Gastrocnemius medialis (tissue), 4 donors: Measurements from ENCODE around the gene CHCHD4. TPM values are rescaled to one million over a fixed set of nuclear protein-coding genes. Genes with fewer than 3 reads are reported as not detected.

Experiments used
- ATAC-seq, 2 donors: fragments of 150-250 bp; one replicate each; pipeline ENCODE4 v1.9.1; 2016
- DNase-seq, 2 donors: peaks; one replicate each; pipeline ENCODE4 v3.0.0-alpha.2; 2019
- H3K27ac ChIP-seq, 4 donors: fragments of 200-600 bp; sonication (generic); 1 replicate in 1 of 4; 2 replicates in 3 of 4; pipeline ENCODE4 v1.5.1; 2016 to 2018; ENCODE audit warnings: mild to moderate bottlenecking in 2 of 4, moderate library complexity in 1 of 4
- H3K27me3 ChIP-seq, 3 donors: fragments of 200-600 bp; sonication (generic) in 2 of 3; 1 replicate in 1 of 3; 2 replicates in 2 of 3; pipeline versions ENCODE4 v1.5.1 to v1.6.0; 2016 to 2019; ENCODE audit warnings: mild to moderate bottlenecking in 1 of 3, moderate library complexity in 1 of 3
- H3K36me3 ChIP-seq, 2 donors: fragments of 200-600 bp; sonication (generic) in 1 of 2; one replicate each; pipeline ENCODE4 v1.5.1; 2017 to 2018
- H3K4me1 ChIP-seq, 2 donors: fragments of 200-600 bp; sonication (generic) in 1 of 2; one replicate each; pipeline ENCODE4 v1.5.1; 2016 to 2017; ENCODE audit warnings: mild to moderate bottlenecking in 2 of 2
- H3K4me3 ChIP-seq, 4 donors: fragments of 200-600 bp; sonication (generic) in 3 of 4; 1 replicate in 1 of 4; 2 replicates in 3 of 4; pipeline ENCODE4 v1.5.1; 2016 to 2019; ENCODE audit warnings: mild to moderate bottlenecking in 2 of 4
- H3K9me3 ChIP-seq, 3 donors: fragments of 200-600 bp; sonication (generic) in 2 of 3; 1 replicate in 1 of 3; 2 replicates in 2 of 3; pipeline ENCODE4 v1.5.1; 2016 to 2019
- POLR2A ChIP-seq, 2 donors: fragments of 450-650 bp; IDR thresholded peaks; one replicate each; pipeline ENCODE4 v1.6.1; 2017; ENCODE audit warnings: antibody characterized with exemption in 2 of 2, mild to moderate bottlenecking in 2 of 2, moderate library complexity in 2 of 2
- in situ Hi-C, 4 donors: fragments of 200-750 bp; cut with MboI; loops; one replicate each; pipeline versions ENCODE4 v1.15.0 to v1.8.0; 2017; ENCODE audit warnings: low sequenced_read_pairs in 4 of 4
- intact Hi-C: fragments of 100-400 bp; cut with DNase I; formaldehyde crosslinking; loops from one replicate; pipeline ENCODE4 v1.15.1; 2023; ENCODE audit warnings: low total_unique reads
- total RNA-seq, 4 donors: library from RNA; depleted of rRNA; stranded (reverse); fragments of >200 nt; gene quantifications; one replicate each; pipeline versions ENCODE4 v1.1.0 to v1.2.3, GENCODE V29; 2016
- TF ChIP-seq, protein P1 (sequence below), 5 experiments: fragments of 450-650 bp in 3 of 5; fragments of 200-600 bp in 2 of 5; sonication (generic) in 2 of 5; IDR thresholded peaks in 4 of 5; conservative IDR thresholded peaks in 1 of 5; 1 replicate in 4 of 5; 2 replicates in 1 of 5; pipeline ENCODE4 v1.5.1; 2016 to 2019; ENCODE audit warnings: antibody characterized with exemption in 5 of 5, mild to moderate bottlenecking in 3 of 5, moderate library complexity in 3 of 5

Gene CHCHD4
- total RNA-seq, 4 donors from 2014 or later = 16.2 to 49.4 (median 22.8) TPM

DNA sequence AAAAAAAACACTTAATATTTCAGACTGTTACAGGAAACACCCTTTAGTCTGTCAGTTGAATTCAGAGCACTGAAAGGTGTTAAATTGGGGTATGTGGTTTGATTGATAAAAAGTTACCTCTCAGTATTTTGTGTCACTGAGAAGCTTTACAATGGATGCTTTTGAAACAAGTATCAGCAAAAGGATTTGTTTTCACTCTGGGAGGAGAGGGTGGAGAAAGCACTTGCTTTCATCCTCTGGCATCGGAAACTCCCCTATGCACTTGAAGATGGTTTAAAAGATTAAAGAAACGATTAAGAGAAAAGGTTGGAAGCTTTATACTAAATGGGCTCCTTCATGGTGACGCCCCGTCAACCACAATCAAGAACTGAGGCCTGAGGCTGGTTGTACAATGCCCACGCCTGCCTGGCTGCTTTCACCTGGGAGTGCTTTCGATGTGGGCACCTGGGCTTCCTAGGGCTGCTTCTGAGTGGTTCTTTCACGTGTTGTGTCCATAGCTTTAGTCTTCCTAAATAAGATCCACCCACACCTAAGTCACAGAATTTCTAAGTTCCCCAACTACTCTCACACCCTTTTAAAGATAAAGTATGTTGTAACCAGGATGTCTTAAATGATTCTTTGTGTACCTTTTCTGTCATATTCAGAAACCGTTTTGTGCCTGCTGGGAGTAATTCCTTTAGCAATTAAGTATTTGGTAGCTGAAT is 18.0 kb upstream of the CHCHD4 start:
- no peak for TF ChIP-seq POLR2A (IDR thresholded peaks at IDR 0.05)
- TF ChIP-seq, protein P1, sequence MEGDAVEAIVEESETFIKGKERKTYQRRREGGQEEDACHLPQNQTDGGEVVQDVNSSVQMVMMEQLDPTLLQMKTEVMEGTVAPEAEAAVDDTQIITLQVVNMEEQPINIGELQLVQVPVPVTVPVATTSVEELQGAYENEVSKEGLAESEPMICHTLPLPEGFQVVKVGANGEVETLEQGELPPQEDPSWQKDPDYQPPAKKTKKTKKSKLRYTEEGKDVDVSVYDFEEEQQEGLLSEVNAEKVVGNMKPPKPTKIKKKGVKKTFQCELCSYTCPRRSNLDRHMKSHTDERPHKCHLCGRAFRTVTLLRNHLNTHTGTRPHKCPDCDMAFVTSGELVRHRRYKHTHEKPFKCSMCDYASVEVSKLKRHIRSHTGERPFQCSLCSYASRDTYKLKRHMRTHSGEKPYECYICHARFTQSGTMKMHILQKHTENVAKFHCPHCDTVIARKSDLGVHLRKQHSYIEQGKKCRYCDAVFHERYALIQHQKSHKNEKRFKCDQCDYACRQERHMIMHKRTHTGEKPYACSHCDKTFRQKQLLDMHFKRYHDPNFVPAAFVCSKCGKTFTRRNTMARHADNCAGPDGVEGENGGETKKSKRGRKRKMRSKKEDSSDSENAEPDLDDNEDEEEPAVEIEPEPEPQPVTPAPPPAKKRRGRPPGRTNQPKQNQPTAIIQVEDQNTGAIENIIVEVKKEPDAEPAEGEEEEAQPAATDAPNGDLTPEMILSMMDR (IDR thresholded peaks at IDR 0.05 in 4 of 5, conservative IDR thresholded peaks at IDR 0.05 in 1 of 5) = no peak

DNA sequence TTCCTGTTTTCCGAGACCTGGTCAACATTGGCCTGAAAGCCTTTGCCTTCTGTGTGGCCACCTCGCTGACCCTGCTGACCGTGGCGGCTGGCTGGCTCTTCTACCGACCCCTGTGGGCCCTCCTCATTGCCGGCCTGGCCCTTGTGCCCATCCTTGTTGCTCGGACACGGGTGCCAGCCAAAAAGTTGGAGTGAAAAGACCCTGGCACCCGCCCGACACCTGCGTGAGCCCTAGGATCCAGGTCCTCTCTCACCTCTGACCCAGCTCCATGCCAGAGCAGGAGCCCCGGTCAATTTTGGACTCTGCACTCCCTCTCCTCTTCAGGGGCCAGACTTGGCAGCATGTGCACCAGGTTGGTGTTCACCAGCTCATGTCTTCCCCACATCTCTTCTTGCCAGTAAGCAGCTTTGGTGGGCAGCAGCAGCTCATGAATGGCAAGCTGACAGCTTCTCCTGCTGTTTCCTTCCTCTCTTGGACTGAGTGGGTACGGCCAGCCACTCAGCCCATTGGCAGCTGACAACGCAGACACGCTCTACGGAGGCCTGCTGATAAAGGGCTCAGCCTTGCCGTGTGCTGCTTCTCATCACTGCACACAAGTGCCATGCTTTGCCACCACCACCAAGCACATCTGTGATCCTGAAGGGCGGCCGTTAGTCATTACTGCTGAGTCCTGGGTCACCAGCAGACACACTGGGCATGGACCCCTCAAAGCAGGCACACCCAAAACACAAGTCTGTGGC is 17.1 kb upstream of the CHCHD4 start:
- no peak for TF ChIP-seq POLR2A (IDR thresholded peaks at IDR 0.05)
- TF ChIP-seq, protein P1 (IDR thresholded peaks at IDR 0.05 in 4 of 5, conservative IDR thresholded peaks at IDR 0.05 in 1 of 5) = no peak
- DNase-seq (no peak), ATAC-seq (no peak)
- no peaks in the 10 kb centered on the region for H3K9me3 ChIP-seq
- no peak overlapping the region for H3K4me3 ChIP-seq
- H3K27me3 ChIP-seq = no peaks in the 10 kb centered on the region
- in situ Hi-C loops (loop anchor here in 1 of 4 donors (25.0 kb wide), 1 partner anchor 921 kb away; the partner anchor contains the start of gene MRPS25), intact Hi-C loops (no loop called here)
- peaks cover 38 to 49% of the 10 kb centered on the region in 2 donors for H3K4me1 ChIP-seq
- peak overlapping the region in 3 of 4 donors; percentile 78 to 97 (median 83) for H3K27ac ChIP-seq
- peaks cover 0 to 58% of the 10 kb centered on the region in 2 donors for H3K36me3 ChIP-seq

More for the DNA sequence above, 18.0 kb upstream of the CHCHD4 start:
- no peak for ATAC-seq
- H3K4me3 ChIP-seq = no peak overlapping the region
- intact Hi-C loops = no loop called here
- H3K9me3 ChIP-seq = no peaks in the 10 kb centered on the region
- peak overlapping the region; percentile 76 to 97 (median 80) for H3K27ac ChIP-seq
- in situ Hi-C loops = loop anchor here in 1 of 4 donors (25.0 kb wide), 1 partner anchor 920 kb away; the partner anchor contains the start of gene MRPS25
- DNase-seq = no peak
- no peaks in the 10 kb centered on the region for H3K27me3 ChIP-seq
- H3K36me3 ChIP-seq = peaks cover 0 to 63% of the 10 kb centered on the region in 2 donors
- H3K4me1 ChIP-seq = peaks cover 29 to 42% of the 10 kb centered on the region in 2 donors

DNA sequence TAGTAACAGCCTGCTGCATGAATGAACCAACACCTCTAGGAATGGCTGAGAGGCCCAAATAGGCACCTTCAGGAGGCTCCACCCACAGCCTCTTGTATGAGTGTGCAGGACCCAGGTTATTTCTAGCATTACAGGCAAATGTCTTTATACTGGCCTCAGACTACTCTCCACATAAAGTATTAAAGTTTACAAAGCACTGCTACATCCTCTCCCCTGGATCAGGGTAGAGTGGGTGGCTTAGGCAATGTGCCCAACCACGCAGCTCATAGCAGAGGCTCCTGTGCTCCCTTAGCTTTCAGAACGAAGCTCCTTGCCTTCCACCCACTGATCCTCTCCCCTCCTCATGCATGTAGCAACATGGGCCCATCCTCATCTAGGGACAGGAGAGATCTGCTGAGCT is 16.5 kb upstream of the CHCHD4 start:
- in situ Hi-C loops (loop anchor here in 1 of 4 donors (25.0 kb wide), 1 partner anchor 921 kb away; the partner anchor contains the start of gene MRPS25), intact Hi-C loops (no loop called here)
- peaks cover 43 to 55% of the 10 kb centered on the region in 2 donors for H3K4me1 ChIP-seq
- DNase-seq = no peak
- no peaks in the 10 kb centered on the region for H3K9me3 ChIP-seq
- no peak for ATAC-seq
- TF ChIP-seq, protein P1 (IDR thresholded peaks at IDR 0.05 in 4 of 5, conservative IDR thresholded peaks at IDR 0.05 in 1 of 5) = no peak
- TF ChIP-seq POLR2A (IDR thresholded peaks at IDR 0.05) = no peak
- peaks cover 0 to 55% of the 10 kb centered on the region in 2 donors for H3K36me3 ChIP-seq
- no peak overlapping the region for H3K4me3 ChIP-seq
- no peaks in the 10 kb centered on the region for H3K27me3 ChIP-seq
- H3K27ac ChIP-seq = peak overlapping the region in 2 of 4 donors; percentile 83 to 97

DNA sequence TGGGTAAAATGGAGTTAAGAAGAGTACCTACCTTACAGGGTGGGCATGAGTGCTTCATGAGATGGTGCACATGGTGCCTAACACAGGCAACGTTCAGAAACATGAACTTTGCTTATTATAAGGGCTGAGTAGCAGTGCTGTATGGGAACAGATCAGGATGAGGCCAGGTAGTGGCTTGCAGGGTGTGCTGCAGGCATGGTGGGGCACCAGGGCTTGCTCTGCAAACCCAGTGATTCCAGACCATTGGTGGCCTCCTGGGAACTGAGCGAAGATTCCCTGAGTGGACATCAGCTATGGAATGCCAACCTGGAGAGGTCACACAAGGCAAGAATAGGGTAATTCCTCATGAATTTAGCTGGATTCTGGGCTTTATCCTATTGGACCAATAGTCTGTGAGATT is 16.0 kb upstream of the CHCHD4 start:
- TF ChIP-seq, protein P1 (IDR thresholded peaks at IDR 0.05 in 4 of 5, conservative IDR thresholded peaks at IDR 0.05 in 1 of 5) = no peak
- TF ChIP-seq POLR2A (IDR thresholded peaks at IDR 0.05) = no peak
- peaks cover 0 to 60% of the 10 kb centered on the region in 2 donors for H3K36me3 ChIP-seq
- no peaks in the 10 kb centered on the region for H3K9me3 ChIP-seq
- H3K27ac ChIP-seq = peak overlapping the region in 2 of 4 donors; percentile 83 to 97
- intact Hi-C loops (no loop called here), in situ Hi-C loops (loop anchor here in 1 of 4 donors (25.0 kb wide), 1 partner anchor 922 kb away; the partner anchor contains the start of gene MRPS25)
- ATAC-seq (no peak), DNase-seq (no peak)
- H3K27me3 ChIP-seq = no peaks in the 10 kb centered on the region
- no peak overlapping the region for H3K4me3 ChIP-seq
- H3K4me1 ChIP-seq = peaks cover 42 to 59% of the 10 kb centered on the region in 2 donors
